ENCODE measurements around the gene BST2. TPM values are rescaled to one million over a fixed set of nuclear protein-coding genes. Genes with fewer than 3 reads are reported as not detected.

The BST2 gene
- 10 to 100 TPM; 40.9 to 75.0 TPM for total RNA-seq

- Mint-ChIP-seq H3K27me3 (ENCODE audit: low read depth) (no peaks in the 10 kb centered on the region), H3K9me3 (no peaks in the 10 kb centered on the region), H3K36me3 (ENCODE audit: insufficient read depth in 2 of 2) (peaks cover 0 to 2% of the 10 kb centered on the region in 2 donors), H3K4me1 (ENCODE audit: low read depth) (peaks cover 54% of the 10 kb centered on the region), H3K27ac (peak within 1 kb of the TSS; percentile 91), H3K4me3 (peak within 1 kb of the TSS; percentile 87 to 97)
- ATAC-seq (replicated peaks in 1 of 2) (peak; percentile 69 to 81), DNase-seq (peak; percentile 55 to 58)
Observed at GRCh38 chr19:17405250-17406045, at the start of gene BST2. Gene BST2, minus strand, starts transcription at chr19:17405630. Its CDS starts 55 bp downstream, at chr19:17405575.

DNA sequence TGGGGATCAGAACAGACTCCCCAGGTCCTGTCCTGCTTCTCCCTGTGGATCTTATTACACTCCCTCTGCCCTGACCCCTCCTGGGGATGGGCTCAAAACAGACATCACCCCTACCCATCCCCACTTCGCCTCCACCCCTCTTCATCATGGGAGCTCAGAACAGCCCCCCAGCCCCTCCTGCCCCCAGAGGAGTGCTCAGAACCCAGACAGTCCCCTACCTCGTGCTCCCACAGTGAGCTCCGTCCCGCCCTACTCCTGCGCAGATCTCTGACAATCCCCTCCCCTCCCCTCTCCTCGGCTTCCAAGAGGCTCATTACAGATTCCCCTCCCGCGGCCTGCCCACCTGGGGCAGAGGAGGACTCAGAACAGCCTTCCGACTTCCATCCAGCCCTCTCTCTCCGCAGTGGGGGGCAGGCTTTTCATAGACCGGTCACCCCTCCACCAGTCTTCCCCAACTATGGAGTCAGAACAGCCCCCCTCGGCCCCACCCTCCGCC is 49.2 kb upstream of the BST2 start:
- peak overlapping the region in 1 of 2 donors; percentile 22 for H3K4me3 Mint-ChIP-seq
- H3K27ac Mint-ChIP-seq, result no peak overlapping the region
- H3K27me3 Mint-ChIP-seq (ENCODE audit: low read depth), result peaks cover 44% of the 10 kb centered on the region
- H3K9me3 Mint-ChIP-seq, result peaks cover 0 to 3% of the 10 kb centered on the region in 2 donors
- H3K36me3 Mint-ChIP-seq (ENCODE audit: insufficient read depth in 2 of 2), result peaks cover 2 to 3% of the 10 kb centered on the region in 2 donors
- no peak for ATAC-seq (replicated peaks in 1 of 2)
- no peak for DNase-seq
- peaks cover 20% of the 10 kb centered on the region for H3K4me1 Mint-ChIP-seq (ENCODE audit: low read depth)

DNA sequence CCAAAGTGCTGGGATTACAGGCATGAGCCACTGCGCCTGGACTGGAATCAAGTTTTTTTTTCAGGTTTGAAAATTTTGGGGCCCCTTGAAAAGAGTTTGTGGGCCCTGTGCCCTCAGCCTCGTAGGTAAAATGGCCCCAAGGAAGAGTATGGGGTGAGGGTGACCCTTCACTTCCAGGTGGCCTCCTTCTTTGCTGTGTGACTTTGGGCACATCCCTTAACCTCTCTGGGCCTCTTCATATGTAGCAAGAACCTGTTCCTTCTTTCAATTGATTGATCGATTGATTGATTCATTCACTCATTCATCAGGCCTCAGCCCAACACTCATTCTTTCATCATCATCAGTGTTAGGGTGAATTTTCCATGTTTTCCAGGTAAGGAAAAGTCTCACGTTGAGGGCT is 46.4 kb upstream of the BST2 start:
- peaks cover 2 to 3% of the 10 kb centered on the region in 2 donors for H3K36me3 Mint-ChIP-seq (ENCODE audit: insufficient read depth in 2 of 2)
- H3K9me3 Mint-ChIP-seq, result peaks cover 0 to 3% of the 10 kb centered on the region in 2 donors
- DNase-seq (no peak), ATAC-seq (replicated peaks in 1 of 2) (no peak)
- H3K27me3 Mint-ChIP-seq (ENCODE audit: low read depth), result peaks cover 35% of the 10 kb centered on the region
- no peak overlapping the region for H3K4me3 Mint-ChIP-seq
- H3K27ac Mint-ChIP-seq, result no peak overlapping the region
- H3K4me1 Mint-ChIP-seq (ENCODE audit: low read depth), result peaks cover 20% of the 10 kb centered on the region

DNA sequence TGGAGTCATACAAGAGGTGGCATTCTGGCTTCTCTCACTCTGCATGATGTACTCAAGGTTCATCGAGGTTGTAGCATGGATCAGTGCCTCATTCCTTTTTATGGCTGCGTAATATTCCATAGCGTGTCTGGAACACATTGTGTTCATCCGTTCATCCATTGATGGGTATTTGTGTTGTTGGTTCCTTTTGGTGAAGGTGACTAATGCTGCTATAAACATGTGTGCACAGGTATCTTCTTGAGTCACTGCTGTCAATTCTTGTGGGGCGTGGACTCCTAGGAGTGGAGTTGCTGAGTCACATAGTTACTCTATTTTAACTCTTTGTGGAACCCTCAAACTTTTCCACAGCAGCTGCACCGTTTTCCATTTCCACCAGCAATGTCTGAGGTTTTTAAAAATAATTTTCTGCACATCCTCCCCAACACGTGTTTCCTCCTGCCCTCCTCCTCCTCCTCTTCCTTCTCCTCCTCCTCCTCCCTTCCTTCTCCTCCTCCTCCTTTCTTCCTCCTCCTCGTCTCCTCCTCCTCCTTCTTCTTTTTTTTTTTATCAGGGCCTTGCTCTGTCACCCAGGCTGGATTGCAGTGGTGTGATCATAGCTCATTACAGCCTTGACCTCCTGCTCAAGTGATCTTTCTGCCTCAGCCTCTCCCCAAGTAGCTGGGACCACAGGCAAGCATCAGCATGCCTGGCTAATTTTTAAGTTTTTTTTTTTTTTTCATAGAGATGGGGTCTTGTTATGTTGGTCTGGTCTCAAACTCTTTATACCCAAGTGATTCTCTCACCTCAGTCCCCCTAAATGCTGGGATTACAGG is 45.0 kb upstream of the BST2 start:
- DNase-seq, result peak; percentile 53 to 69
- H3K4me3 Mint-ChIP-seq, result peak overlapping the region; percentile 29 to 80
- H3K4me1 Mint-ChIP-seq (ENCODE audit: low read depth), result peaks cover 20% of the 10 kb centered on the region
- peaks cover 29% of the 10 kb centered on the region for H3K27me3 Mint-ChIP-seq (ENCODE audit: low read depth)
- H3K27ac Mint-ChIP-seq, result peak overlapping the region; percentile 75
- H3K36me3 Mint-ChIP-seq (ENCODE audit: insufficient read depth in 2 of 2), result peaks cover 2 to 3% of the 10 kb centered on the region in 2 donors
- ATAC-seq (replicated peaks in 1 of 2), result peak; percentile 90 to 92
- peaks cover 0 to 3% of the 10 kb centered on the region in 2 donors for H3K9me3 Mint-ChIP-seq

DNA sequence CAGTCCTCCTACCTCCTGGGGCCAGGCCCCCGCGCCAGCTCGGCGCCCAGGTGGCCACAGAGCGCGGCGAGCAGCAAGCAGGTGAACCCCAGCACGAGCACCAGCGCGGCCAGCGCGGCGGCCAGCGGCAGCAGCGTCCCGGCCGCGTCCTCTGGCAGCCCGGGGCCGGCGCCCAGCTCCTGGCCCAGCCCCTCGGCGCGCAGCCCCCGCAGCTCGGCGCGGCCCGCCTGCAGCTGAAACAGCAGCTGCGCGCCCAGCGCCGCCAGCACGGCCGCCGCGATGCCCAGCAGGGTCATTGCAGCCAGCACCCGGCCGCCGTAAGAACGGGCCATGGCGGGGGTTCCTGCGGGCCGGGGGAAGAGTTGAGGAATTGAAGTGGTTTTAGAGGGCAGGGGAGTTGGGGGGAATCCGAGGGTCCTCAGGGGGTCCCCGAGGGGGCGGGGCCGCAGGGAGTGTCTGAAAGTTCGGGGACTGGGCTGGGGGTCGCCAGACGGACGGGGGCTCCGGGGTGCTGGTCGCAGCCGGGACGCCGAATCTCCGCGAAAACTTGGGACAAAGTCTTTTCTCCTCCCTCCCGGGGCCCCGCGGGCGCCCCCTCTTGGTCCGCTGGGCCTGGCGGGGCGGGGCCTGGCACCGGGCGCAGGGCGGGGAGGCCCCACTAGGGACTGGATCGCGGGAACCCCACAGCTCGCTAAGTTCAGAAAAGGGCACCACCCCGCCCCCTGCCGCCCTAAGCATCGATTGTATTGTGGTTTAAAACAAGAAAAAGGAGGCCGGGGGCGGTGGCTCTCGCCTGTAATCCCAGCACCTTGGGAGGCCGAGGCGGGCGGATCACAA is 42.9 kb upstream of the BST2 start, which contains the start of gene TMEM221:
TSS of gene TMEM221 (minus strand) at position 538 of the 837 bp plus-strand sequence. CDS start at position 332, 206 bp downstream.
- Mint-ChIP-seq H3K36me3 (ENCODE audit: insufficient read depth in 2 of 2) (peaks cover 2 to 3% of the 10 kb centered on the region in 2 donors), H3K9me3 (peaks cover 0 to 3% of the 10 kb centered on the region in 2 donors), H3K4me1 (ENCODE audit: low read depth) (peaks cover 18% of the 10 kb centered on the region), H3K4me3 (peak within 1 kb of the TSS; percentile 36 to 61), H3K27ac (no peak within 1 kb of the TSS), H3K27me3 (ENCODE audit: low read depth) (peaks cover 16% of the 10 kb centered on the region)
- ATAC-seq (replicated peaks in 1 of 2), result peak; percentile 64 to 65
- DNase-seq, result peak; percentile 67 to 70

- H3K4me1 Mint-ChIP-seq (ENCODE audit: low read depth), result peaks cover 16% of the 10 kb centered on the region
- peak overlapping the region; percentile 36 to 55 for H3K4me3 Mint-ChIP-seq
- no peak for DNase-seq
- no peak for ATAC-seq (replicated peaks in 1 of 2)
- H3K27me3 Mint-ChIP-seq (ENCODE audit: low read depth), result peaks cover 16% of the 10 kb centered on the region
- H3K27ac Mint-ChIP-seq, result no peak overlapping the region
- H3K9me3 Mint-ChIP-seq, result peaks cover 0 to 3% of the 10 kb centered on the region in 2 donors
- H3K36me3 Mint-ChIP-seq (ENCODE audit: insufficient read depth in 2 of 2), result peaks cover 2 to 3% of the 10 kb centered on the region in 2 donors
Observed at GRCh38 chr19:17447704-17448130, 42.3 kb upstream of the BST2 start.

GRCh38 chr19:17445526-17446165 is 40.2 kb upstream of the BST2 start:
- Mint-ChIP-seq H3K27ac (no peak overlapping the region), H3K4me3 (no peak overlapping the region), H3K27me3 (ENCODE audit: low read depth) (peaks cover 16% of the 10 kb centered on the region), H3K36me3 (ENCODE audit: insufficient read depth in 2 of 2) (peaks cover 2 to 3% of the 10 kb centered on the region in 2 donors), H3K9me3 (peaks cover 0 to 3% of the 10 kb centered on the region in 2 donors), H3K4me1 (ENCODE audit: low read depth) (peaks cover 9% of the 10 kb centered on the region)
- no peak for DNase-seq
- no peak for ATAC-seq (replicated peaks in 1 of 2)

DNA sequence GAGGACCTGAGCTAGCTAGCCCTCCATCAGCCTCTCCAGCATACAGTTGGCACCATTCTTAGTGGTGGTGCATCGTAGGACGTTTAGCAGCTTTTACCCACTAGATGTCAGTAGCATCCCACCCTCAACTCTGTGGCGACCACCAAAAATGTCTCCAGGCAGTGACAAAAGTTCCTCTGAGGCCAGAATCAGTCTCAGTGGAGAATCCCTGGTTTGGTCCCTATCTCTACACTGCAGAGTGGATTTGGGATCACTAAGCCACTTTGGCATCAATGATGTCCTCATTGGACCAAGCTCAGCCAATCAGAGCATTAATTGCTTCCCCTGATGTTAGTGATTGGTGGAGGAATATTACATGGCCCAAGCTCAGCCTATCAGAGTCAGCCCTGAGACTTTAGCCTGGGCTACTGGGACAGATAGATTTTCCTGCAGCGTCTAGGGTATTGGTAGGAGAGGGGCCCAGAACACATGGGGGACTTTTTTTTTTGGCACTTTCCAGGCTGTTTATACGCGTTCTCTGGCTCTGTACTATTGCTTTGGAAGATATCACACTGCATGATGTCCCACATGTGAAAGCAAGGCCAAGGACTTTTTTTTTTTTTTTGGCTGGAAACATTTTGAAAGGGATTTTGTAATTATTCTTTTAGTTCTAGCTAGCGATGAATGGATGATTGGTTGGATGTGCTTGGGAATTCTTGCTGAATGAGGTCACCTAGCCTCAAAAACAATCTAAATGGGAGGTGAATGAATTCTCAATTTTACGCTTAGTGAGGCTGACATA is 36.0 kb upstream of the BST2 start:
- Mint-ChIP-seq H3K27me3 (ENCODE audit: low read depth) (no peaks in the 10 kb centered on the region), H3K4me3 (no peak overlapping the region), H3K27ac (no peak overlapping the region), H3K36me3 (ENCODE audit: insufficient read depth in 2 of 2) (no peaks in the 10 kb centered on the region), H3K9me3 (no peaks in the 10 kb centered on the region), H3K4me1 (ENCODE audit: low read depth) (no peaks in the 10 kb centered on the region)
- ATAC-seq (replicated peaks in 1 of 2) (peak; percentile 66 to 67), DNase-seq (peak; percentile 32 to 33)

DNA sequence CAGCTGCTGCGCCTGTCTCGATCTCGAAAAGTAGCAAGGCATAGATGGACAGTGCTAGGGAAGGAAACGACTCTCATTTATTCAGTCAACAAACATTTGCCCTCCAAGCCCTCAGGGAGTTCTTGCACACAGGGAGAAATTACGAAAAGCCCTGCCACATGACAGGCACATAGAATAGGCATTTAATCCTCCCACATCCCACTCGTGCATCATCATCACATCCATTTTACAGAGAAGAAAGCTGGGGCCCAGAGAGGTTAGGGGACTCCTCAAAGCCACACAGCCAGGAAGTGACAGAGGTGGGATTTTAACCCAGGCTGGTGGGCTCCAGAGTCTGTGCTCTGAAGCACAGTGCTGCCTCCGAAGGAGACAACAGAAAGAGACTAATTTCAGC is 31.4 kb upstream of the BST2 start:
- no peaks in the 10 kb centered on the region for H3K4me1 Mint-ChIP-seq (ENCODE audit: low read depth)
- no peak overlapping the region for H3K4me3 Mint-ChIP-seq
- no peaks in the 10 kb centered on the region for H3K9me3 Mint-ChIP-seq
- H3K27ac Mint-ChIP-seq, result no peak overlapping the region
- no peak for ATAC-seq (replicated peaks in 1 of 2)
- H3K27me3 Mint-ChIP-seq (ENCODE audit: low read depth), result no peaks in the 10 kb centered on the region
- DNase-seq, result no peak
- no peaks in the 10 kb centered on the region for H3K36me3 Mint-ChIP-seq (ENCODE audit: insufficient read depth in 2 of 2)

GRCh38 chr19:17436094-17436873 is 30.9 kb upstream of the BST2 start:
- ATAC-seq (replicated peaks in 1 of 2) (no peak), DNase-seq (no peak)
- H3K4me3 Mint-ChIP-seq, result no peak overlapping the region
- H3K27ac Mint-ChIP-seq, result no peak overlapping the region
- no peaks in the 10 kb centered on the region for H3K27me3 Mint-ChIP-seq (ENCODE audit: low read depth)
- no peaks in the 10 kb centered on the region for H3K36me3 Mint-ChIP-seq (ENCODE audit: insufficient read depth in 2 of 2)
- H3K9me3 Mint-ChIP-seq, result no peaks in the 10 kb centered on the region
- H3K4me1 Mint-ChIP-seq (ENCODE audit: low read depth), result no peaks in the 10 kb centered on the region

GRCh38 chr19:17435218-17435617 is 29.8 kb upstream of the BST2 start:
- Mint-ChIP-seq H3K36me3 (ENCODE audit: insufficient read depth in 2 of 2) (no peaks in the 10 kb centered on the region), H3K9me3 (no peaks in the 10 kb centered on the region), H3K27ac (no peak overlapping the region), H3K4me3 (no peak overlapping the region), H3K27me3 (ENCODE audit: low read depth) (no peaks in the 10 kb centered on the region), H3K4me1 (ENCODE audit: low read depth) (no peaks in the 10 kb centered on the region)
- ATAC-seq (replicated peaks in 1 of 2) (no peak), DNase-seq (no peak)

All from activated T-cell treated with anti-CD3 and anti-CD28 coated beads, Interleukin-2, amount 50 U/mL, for 72 hours (primary cell).